GM12878 (cell line): ENCODE results near the gene HS3ST5. TPM values are rescaled to one million over a fixed set of nuclear protein-coding genes. Genes with fewer than 3 reads are reported as not detected.

Experiments
- ATAC-seq: fragments of 200-7000 bp; cut with Tn5 transposase; 3 replicates; pipeline ENCODE4 v1.9.1; 2020; ENCODE audit warnings: mild to moderate bottlenecking, moderate library complexity
- BruUV-seq: library from RNA; stranded (reverse); fragments of 400-500 nt; replicated peaks from 2 replicates; lab custom pipeline; 2021; lab: Mats Ljungman, UMichigan
- CTCF ChIA-PET: fragments of 300-600 bp; sonication (Branson Sonifier 250); formaldehyde crosslinking; extraction: SDS; loops from one replicate; lab custom pipeline; 2021; ENCODE audit warnings: inconsistent platforms; lab: Yijun Ruan, JAX
- POLR2A ChIA-PET: fragments of 350-600 bp; formaldehyde crosslinking; extraction: SDS; loops from one replicate; lab custom pipeline; 2021; ENCODE audit warnings: inconsistent platforms; lab: Charles Lee
- RAD21 ChIA-PET: fragments of 300-600 bp; sonication (Branson Sonifier 250); formaldehyde crosslinking; loops from one replicate; lab custom pipeline; 2023; ENCODE audit warnings: antibody characterized with exemption; ENCODE audit not compliant: unreplicated experiment; lab: Charles Lee
- SMC1A ChIA-PET: fragments of 300-600 bp; sonication (Branson Sonifier 250); formaldehyde crosslinking; loops from one replicate; lab custom pipeline; 2023; ENCODE audit not compliant: unreplicated experiment, uncharacterized antibody; lab: Charles Lee
- DNase-seq: peaks from one replicate; pipeline ENCODE4 v3.0.0-alpha.2; 2011; ENCODE audit warnings: low read depth, low spot score
- FAIRE-seq: peaks from 3 replicates; lab custom pipeline; 2011; peaks lifted over from hg19 to GRCh38; lab: Jason Lieb, UNC
- H2AFZ ChIP-seq: 2 replicates; pipeline ENCODE4 v1.6.0; 2011; ENCODE audit warnings: low read depth, low read length, control low read depth; ENCODE audit not compliant: control insufficient read depth
- H3K27ac ChIP-seq: 2 replicates; pipeline ENCODE4 v1.5.1; 2011; ENCODE audit warnings: control low read depth; ENCODE audit not compliant: control insufficient read depth, insufficient read depth
- H3K27me3 ChIP-seq, 2 experiments: replicated peaks in 1 of 2; 2 replicates each; pipeline versions ENCODE4 v1.6.0 to v1.6.1; 2011; ENCODE audit warnings: low read length in 1 of 2; ENCODE audit not compliant: control insufficient read depth in 2 of 2, insufficient read depth in 2 of 2
- H3K36me3 ChIP-seq, 2 experiments: 2 replicates each; pipeline ENCODE4 v1.5.1; 2011; ENCODE audit warnings: low read length in 1 of 2; ENCODE audit not compliant: control insufficient read depth in 2 of 2, insufficient read depth in 2 of 2
- H3K4me1 ChIP-seq: 2 replicates; pipeline ENCODE4 v1.6.1; 2011; ENCODE audit warnings: mild to moderate bottlenecking, low read length, moderate library complexity, mixed read lengths; ENCODE audit not compliant: control insufficient read depth, insufficient read depth
- H3K4me2 ChIP-seq: 2 replicates; pipeline ENCODE4 v1.6.0; 2011; ENCODE audit warnings: control low read depth; ENCODE audit not compliant: control insufficient read depth, insufficient read depth
- H3K4me3 ChIP-seq: fragments of 200-600 bp; sonication (generic); 2 replicates; pipeline ENCODE4 v1.5.1; 2016
- H3K79me2 ChIP-seq: 2 replicates; pipeline ENCODE4 v1.6.0; 2011; ENCODE audit warnings: low read length; ENCODE audit not compliant: control insufficient read depth, insufficient read depth
- H3K9ac ChIP-seq: 2 replicates; pipeline ENCODE4 v1.8.0; 2011; ENCODE audit warnings: low read length, control low read depth, mixed read lengths; ENCODE audit not compliant: control insufficient read depth, insufficient read depth
- H3K9me3 ChIP-seq: replicated peaks from 3 replicates; pipeline ENCODE4 v1.5.1; 2011; ENCODE audit warnings: mild to moderate bottlenecking, low read length; ENCODE audit not compliant: control insufficient read depth, insufficient read depth
- H4K20me1 ChIP-seq: 2 replicates; pipeline ENCODE4 v1.6.0; 2011; ENCODE audit not compliant: control insufficient read depth, insufficient read depth
- BRCA1 ChIP-seq: IDR thresholded peaks from 2 replicates; pipeline ENCODE4 v1.6.1; 2011; ENCODE audit warnings: low read depth, low read length, improper control_type of control experiment
- CHD2 ChIP-seq: IDR thresholded peaks from 2 replicates; pipeline ENCODE4 v1.6.1; 2011; ENCODE audit warnings: low read depth, low read length, improper control_type of control experiment, borderline replicate concordance
- EP300 ChIP-seq, 2 experiments: fragments of 150-350 bp in 1 of 2; IDR thresholded peaks; 2 replicates each; pipeline ENCODE4 v1.6.1; 2011 to 2012; ENCODE audit warnings: low read depth in 2 of 2, low read length in 2 of 2, borderline replicate concordance in 1 of 2, improper control_type of control experiment in 1 of 2, inconsistent platforms in 1 of 2; ENCODE audit not compliant: control insufficient read depth in 1 of 2
- EZH2 ChIP-seq: IDR thresholded peaks from 2 replicates; pipeline ENCODE4 v1.6.1; 2012; ENCODE audit warnings: low read depth, mild to moderate bottlenecking, control low read depth, inconsistent platforms, low read length, borderline replicate concordance; ENCODE audit not compliant: control insufficient read depth
- FOXK2 ChIP-seq: fragments of 450-650 bp; IDR thresholded peaks from 2 replicates; pipeline ENCODE4 v1.6.1; 2017; ENCODE audit warnings: mild to moderate bottlenecking, moderate library complexity
- HDGF ChIP-seq: fragments of 450-650 bp; IDR thresholded peaks from 2 replicates; pipeline ENCODE4 v1.6.1; 2016; ENCODE audit warnings: antibody characterized with exemption
- KLF5 ChIP-seq: fragments of 450-650 bp; IDR thresholded peaks from 2 replicates; pipeline ENCODE4 v1.6.1; 2014; ENCODE audit warnings: mild to moderate bottlenecking; ENCODE audit not compliant: partially characterized antibody
- MEF2A ChIP-seq: IDR thresholded peaks from 2 replicates; pipeline ENCODE4 v1.6.1; 2011; ENCODE audit warnings: low read depth, mild to moderate bottlenecking, low read length, moderate library complexity; ENCODE audit not compliant: insufficient read depth
- NFYA ChIP-seq: IDR thresholded peaks from 2 replicates; pipeline ENCODE4 v1.6.1; 2011; ENCODE audit warnings: low read depth, mild to moderate bottlenecking, low read length, improper control_type of control experiment, borderline replicate concordance
- NFYB ChIP-seq: IDR thresholded peaks from 2 replicates; pipeline ENCODE4 v1.6.1; 2011; ENCODE audit warnings: low read depth, mild to moderate bottlenecking, low read length, improper control_type of control experiment, moderate library complexity; ENCODE audit not compliant: insufficient read depth
- NRF1 ChIP-seq: conservative IDR thresholded peaks from 2 replicates; pipeline ENCODE4 v1.6.1; 2011; ENCODE audit warnings: mild to moderate bottlenecking, low read depth, low read length, improper control_type of control experiment
- PML ChIP-seq: IDR thresholded peaks from 2 replicates; pipeline ENCODE4 v1.6.1; 2012; ENCODE audit warnings: low read length, inconsistent platforms
- POU2F2 ChIP-seq: IDR thresholded peaks from 3 replicates; pipeline ENCODE4 v1.6.1; 2011; ENCODE audit warnings: low read depth, mild to moderate bottlenecking, low read length, borderline replicate concordance
- RB1 ChIP-seq: fragments of 450-650 bp; formaldehyde crosslinking; IDR thresholded peaks from 2 replicates; pipeline ENCODE4 v1.6.1; 2017; ENCODE audit warnings: mild to moderate bottlenecking, borderline replicate concordance
- RBBP5 ChIP-seq: fragments of 200-600 bp; sonication (generic); conservative IDR thresholded peaks from 2 replicates; pipeline ENCODE4 v1.6.1; 2016
- RUNX3 ChIP-seq: IDR thresholded peaks from 2 replicates; pipeline ENCODE4 v1.6.1; 2012; ENCODE audit warnings: low read length, inconsistent platforms
- ZNF217 ChIP-seq: fragments of 450-650 bp; IDR thresholded peaks from 2 replicates; pipeline ENCODE4 v1.6.1; 2017; ENCODE audit warnings: antibody characterized with exemption, mild to moderate bottlenecking
- ZSCAN29 ChIP-seq: fragments of 450-650 bp; IDR thresholded peaks from 2 replicates; pipeline ENCODE4 v1.6.1; 2017; ENCODE audit warnings: mild to moderate bottlenecking, moderate library complexity
- WGBS: methylation state at CpG from one replicate; pipeline ENCODE4 v1.1.6; 2016; ENCODE audit warnings: low lambda C conversion rate; ENCODE audit not compliant: insufficient replicate concordance, insufficient coverage; ENCODE audit errors: missing lambda C conversion rate; 5-methylcytosine and 5-hydroxymethylcytosine counted together
- in situ Hi-C: fragments of 300-500 bp; cut with MboI; formaldehyde crosslinking; loops from 9 replicates; pipeline ENCODE4 v1.14.3; 2018; ENCODE audit warnings: mixed read lengths
- intact Hi-C: fragments of 100-400 bp; cut with micrococcal nuclease; formaldehyde crosslinking; loops from one replicate; pipeline ENCODE4 v1.14.2; 2022; ENCODE audit not compliant: unreplicated experiment
- polyA plus RNA-seq, 11 experiments: library from polyadenylated mRNA; depleted of rRNA in 4 of 11; unstranded in 6 of 11; stranded (reverse) in 5 of 11; fragments of >200 nt; fragmentation: Nextera tagmentation in 4 of 11; fragmentation: Illumina TruSeq in 1 of 11; extraction: Ambion mirVana in 4 of 11; extraction: Trizol in 1 of 11; gene quantifications; 1 replicate in 1 of 11; 2 replicates in 10 of 11; pipeline versions ENCODE4 v1.2.1 to v1.2.3, GENCODE V29; 2011 to 2016; ENCODE audit warnings: inconsistent platforms in 2 of 11, missing spikeins in 2 of 11, low read depth in 1 of 11
- total RNA-seq, 4 experiments: library from RNA; depleted of rRNA in 3 of 4; stranded (reverse); fragments of >200 nt in 3 of 4; fragmentation: Illumina TruSeq in 1 of 4; extraction: Trizol in 1 of 4; gene quantifications; 2 replicates each; pipeline versions ENCODE4 v1.2.1 to v1.2.3, GENCODE V29; 2013 to 2021
- TF ChIP-seq, protein P1 (sequence below): fragments of 450-650 bp; IDR thresholded peaks from 2 replicates; pipeline ENCODE4 v1.6.1; 2017; ENCODE audit warnings: antibody characterized with exemption, mild to moderate bottlenecking, moderate library complexity

Gene HS3ST5
- total and polyA plus RNA-seq, 10 of the 15 experiments (the other 5 are each of a cell fraction or from before 2014, with no cell fraction given) = 0.04 TPM; not detected in 9

DNA sequence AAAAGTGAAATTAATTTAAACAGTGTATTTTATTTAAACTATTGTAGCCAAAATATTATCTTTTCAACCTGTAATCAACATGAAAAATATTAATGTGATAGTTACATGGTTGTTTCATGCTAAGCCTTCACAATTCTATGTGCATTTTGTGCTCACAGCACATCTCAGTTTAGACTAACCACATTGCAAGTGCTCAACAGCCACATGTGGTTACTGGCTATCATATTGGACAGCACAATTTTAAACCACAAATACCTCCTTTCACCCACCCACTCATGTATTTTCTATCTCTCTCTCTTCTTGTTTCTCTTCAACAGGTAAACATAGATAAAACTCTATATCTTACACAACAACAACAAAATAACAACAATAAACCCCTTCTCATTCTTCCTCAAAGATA lies 12.5 kb upstream of the HS3ST5 start:
- CTCF ChIA-PET = no interaction called here
- Histone ChIP-seq H3K36me3 (no peaks in the 10 kb centered on the region), H3K27ac (no peak overlapping the region), H3K9ac (no peak overlapping the region), H3K4me2 (no peak overlapping the region), H3K9me3 (no peaks in the 10 kb centered on the region), H3K4me1 (no peaks in the 10 kb centered on the region), H3K79me2 (no peaks in the 10 kb centered on the region), H2AFZ (no peak overlapping the region), H3K27me3 (no peaks in the 10 kb centered on the region; a peak in 1 of 4 replicates), H3K4me3 (no peak overlapping the region), H4K20me1 (no peaks in the 10 kb centered on the region)
- ATAC-seq = no peak
- RAD21 ChIA-PET = no interaction called here
- peak; percentile 62 for TF ChIP-seq RUNX3
- no peak for TF ChIP-seq ZSCAN29
- POLR2A ChIA-PET = no interaction called here
- BruUV-seq = no TSS peak
- in situ Hi-C loops = no loop called here
- no peak for FAIRE-seq
- intact Hi-C loops = no loop called here
- SMC1A ChIA-PET = no interaction called here
- DNase-seq = no peak

DNA sequence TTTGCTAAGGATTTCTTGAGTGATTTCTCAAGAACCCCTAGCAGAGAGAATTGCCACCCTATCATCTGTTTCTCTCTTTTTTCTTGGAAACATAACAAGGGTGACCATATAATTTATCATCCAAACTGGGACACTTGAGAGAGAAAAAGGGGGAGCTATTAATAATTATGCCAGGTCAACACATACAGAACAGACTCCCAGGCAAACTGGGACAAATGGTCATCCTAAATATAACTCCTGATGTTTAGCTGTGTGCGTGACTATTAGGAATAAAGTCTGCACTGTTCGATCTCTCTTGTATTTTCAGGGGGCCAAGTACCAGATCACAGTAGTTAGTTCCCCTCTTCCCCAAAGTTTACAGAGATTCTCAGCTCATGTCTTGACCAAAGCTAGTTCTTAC lies 11.7 kb upstream of the HS3ST5 start:
- no peaks in the 10 kb centered on the region for H3K36me3 ChIP-seq
- H3K9ac ChIP-seq = no peak overlapping the region
- no peaks in the 10 kb centered on the region; a peak in 1 of 4 replicates for H3K27me3 ChIP-seq
- H3K4me2 ChIP-seq = no peak overlapping the region
- no peak overlapping the region for H3K4me3 ChIP-seq
- SMC1A ChIA-PET = no interaction called here
- no peaks in the 10 kb centered on the region for H3K9me3 ChIP-seq
- in situ Hi-C loops = no loop called here
- BruUV-seq = no TSS peak
- ATAC-seq (no peak), FAIRE-seq (no peak), DNase-seq (no peak)
- no peak overlapping the region for H2AFZ ChIP-seq
- no peaks in the 10 kb centered on the region for H3K4me1 ChIP-seq
- H4K20me1 ChIP-seq = no peaks in the 10 kb centered on the region
- intact Hi-C loops = no loop called here
- RAD21 ChIA-PET = no interaction called here
- no peaks in the 10 kb centered on the region for H3K79me2 ChIP-seq
- CTCF ChIA-PET = no interaction called here
- POLR2A ChIA-PET = no interaction called here
- no peak overlapping the region for H3K27ac ChIP-seq
- WGBS = 54% methylated on average over 2 of the region's 2 CpGs
- TF ChIP-seq MEF2A = no peak
- TF ChIP-seq POU2F2 = no peak
- no peak for TF ChIP-seq CHD2
- no peak for TF ChIP-seq RB1
- TF ChIP-seq, protein P1, sequence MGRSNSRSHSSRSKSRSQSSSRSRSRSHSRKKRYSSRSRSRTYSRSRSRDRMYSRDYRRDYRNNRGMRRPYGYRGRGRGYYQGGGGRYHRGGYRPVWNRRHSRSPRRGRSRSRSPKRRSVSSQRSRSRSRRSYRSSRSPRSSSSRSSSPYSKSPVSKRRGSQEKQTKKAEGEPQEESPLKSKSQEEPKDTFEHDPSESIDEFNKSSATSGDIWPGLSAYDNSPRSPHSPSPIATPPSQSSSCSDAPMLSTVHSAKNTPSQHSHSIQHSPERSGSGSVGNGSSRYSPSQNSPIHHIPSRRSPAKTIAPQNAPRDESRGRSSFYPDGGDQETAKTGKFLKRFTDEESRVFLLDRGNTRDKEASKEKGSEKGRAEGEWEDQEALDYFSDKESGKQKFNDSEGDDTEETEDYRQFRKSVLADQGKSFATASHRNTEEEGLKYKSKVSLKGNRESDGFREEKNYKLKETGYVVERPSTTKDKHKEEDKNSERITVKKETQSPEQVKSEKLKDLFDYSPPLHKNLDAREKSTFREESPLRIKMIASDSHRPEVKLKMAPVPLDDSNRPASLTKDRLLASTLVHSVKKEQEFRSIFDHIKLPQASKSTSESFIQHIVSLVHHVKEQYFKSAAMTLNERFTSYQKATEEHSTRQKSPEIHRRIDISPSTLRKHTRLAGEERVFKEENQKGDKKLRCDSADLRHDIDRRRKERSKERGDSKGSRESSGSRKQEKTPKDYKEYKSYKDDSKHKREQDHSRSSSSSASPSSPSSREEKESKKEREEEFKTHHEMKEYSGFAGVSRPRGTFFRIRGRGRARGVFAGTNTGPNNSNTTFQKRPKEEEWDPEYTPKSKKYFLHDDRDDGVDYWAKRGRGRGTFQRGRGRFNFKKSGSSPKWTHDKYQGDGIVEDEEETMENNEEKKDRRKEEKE = no peak
- TF ChIP-seq FOXK2 = no peak
- TF ChIP-seq HDGF = no peak
- no peak for TF ChIP-seq BRCA1
- no peak for TF ChIP-seq KLF5
- no peak for TF ChIP-seq EZH2
- no peak for TF ChIP-seq NFYA
- no peak for TF ChIP-seq EP300 (IDR thresholded peaks at IDR 0.05; ENCODE audit: borderline replicate concordance in 1 of 2, control insufficient read depth in 1 of 2, low read depth in 2 of 2, low read length in 2 of 2)
- TF ChIP-seq ZNF217 = no peak
- no peak for TF ChIP-seq RBBP5
- no peak for TF ChIP-seq NFYB
- no peak for TF ChIP-seq NRF1
- TF ChIP-seq PML = no peak
